ENCODE measurements around the gene EPHA3. TPM values are rescaled to one million over a fixed set of nuclear protein-coding genes. Genes with fewer than 3 reads are reported as not detected.

EPHA3 gene
- total and polyA plus RNA-seq, 2 of the 4 experiments (the other 2 are of a cell fraction) = 0.10 to 0.18 TPM

DNA sequence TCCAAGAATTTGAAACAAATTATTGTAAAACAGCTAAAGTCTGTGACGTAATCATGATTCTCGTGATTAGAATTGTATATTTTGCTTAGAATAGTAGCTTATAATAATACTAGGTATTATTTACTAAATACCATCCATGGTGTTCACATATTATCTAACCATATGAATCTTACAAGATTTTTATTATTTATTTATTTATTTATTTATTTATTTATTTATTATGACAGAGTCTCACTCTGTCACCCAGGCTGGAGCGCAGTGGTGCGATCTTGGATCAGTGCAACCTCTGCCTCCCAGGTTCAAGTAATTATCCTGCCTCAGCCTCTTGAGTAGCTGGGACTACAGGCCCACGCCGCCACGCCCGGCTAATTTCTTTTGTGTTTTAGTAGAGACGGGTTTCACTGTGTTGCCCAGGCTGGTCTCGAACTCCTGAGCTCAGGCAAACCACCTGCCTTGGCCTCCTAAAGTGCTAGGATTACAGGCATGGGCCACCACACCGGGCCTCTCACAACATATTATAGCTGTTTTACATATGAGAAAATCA, 173.5 kb downstream of the EPHA3 start:
- Histone ChIP-seq H3K4me2 (ENCODE audit: low read depth, low read length) (no peak overlapping the region), H2AK5ac (ENCODE audit: low read depth, low read length) (no peak overlapping the region), H2BK15ac (ENCODE audit: low read depth, low read length) (no peak overlapping the region), H3K27ac (ENCODE audit: insufficient read depth, low read length) (no peak overlapping the region), H2BK120ac (ENCODE audit: low read depth, low read length) (no peak overlapping the region), H4K5ac (ENCODE audit: low read depth, low read length) (no peak overlapping the region), H3K14ac (replicated peaks; ENCODE audit: low read depth, low read length) (no peak overlapping the region), H4K20me1 (ENCODE audit: insufficient read depth, low read length) (no peaks in the 10 kb centered on the region), H2AFZ (replicated peaks; ENCODE audit: low read length, poor library complexity) (no peak overlapping the region), H3K79me1 (ENCODE audit: low read depth in 1 of 2, low read length in 2 of 2) (no peaks in the 10 kb centered on the region), H4K91ac (ENCODE audit: insufficient read depth, low read depth, low read length) (no peak overlapping the region), H3K9me3 (ENCODE audit: control insufficient read depth, insufficient read depth, low read length) (no peaks in the 10 kb centered on the region), H3K9me1 (ENCODE audit: insufficient read depth, low read length) (no peaks in the 10 kb centered on the region), H2BK20ac (ENCODE audit: low read depth, low read length) (no peak overlapping the region), H3K4me3 (ENCODE audit: insufficient read depth, low read depth, low read length) (no peak overlapping the region), H4K8ac (ENCODE audit: low read depth in 2 of 2, low read length in 2 of 2) (no peak overlapping the region), H3K36me3 (ENCODE audit: control insufficient read depth, insufficient read depth, low read length) (no peaks in the 10 kb centered on the region), H3K4me1 (ENCODE audit: control insufficient read depth, insufficient read depth, low read length) (no peaks in the 10 kb centered on the region), H2AK9ac (replicated peaks; ENCODE audit: low read depth, low read length, poor library complexity) (no peak overlapping the region), H3K56ac (ENCODE audit: extremely low read depth, insufficient read depth, low read length) (no peak overlapping the region), H3K27me3 (ENCODE audit: control insufficient read depth, insufficient read depth, low read length) (no peaks in the 10 kb centered on the region), H3K23ac (ENCODE audit: low read depth, low read length) (no peak overlapping the region), H2BK5ac (ENCODE audit: low read depth, low read length, poor library complexity, severe bottlenecking) (no peak overlapping the region), H3K9ac (ENCODE audit: low read depth, low read length) (no peak overlapping the region), H3K4ac (ENCODE audit: low read depth, low read length) (no peak overlapping the region), H3K18ac (ENCODE audit: low read depth, low read length) (no peak overlapping the region)
- dilution Hi-C loops (cut with HindIII; ENCODE audit: low sequenced_read_pairs, unreplicated experiment) (no loop called here), intact Hi-C loops (cut with micrococcal nuclease) (loop anchor here (10.0 kb wide), 1 partner anchor 1014 kb away; no protein-coding TSS in a partner anchor), in situ Hi-C loops (cut with MboI; ENCODE audit: low sequenced_read_pairs) (no loop called here)
- WGBS, 2 experiments (ENCODE audit: extremely low coverage in 2 of 2, insufficient read length in 1 of 2) = no CpG with 5 or more reads among the region's 11 CpGs
- no peak for ATAC-seq (ENCODE audit: low read depth)
- ChIA-PET CTCF (no interaction called here), POLR2A (ENCODE audit: unreplicated experiment) (no interaction called here)
- TF ChIP-seq MAZ (IDR thresholded peaks at IDR 0.05; ENCODE audit: borderline replicate concordance, low read depth, low read length) = no peak
- TF ChIP-seq, protein P1, sequence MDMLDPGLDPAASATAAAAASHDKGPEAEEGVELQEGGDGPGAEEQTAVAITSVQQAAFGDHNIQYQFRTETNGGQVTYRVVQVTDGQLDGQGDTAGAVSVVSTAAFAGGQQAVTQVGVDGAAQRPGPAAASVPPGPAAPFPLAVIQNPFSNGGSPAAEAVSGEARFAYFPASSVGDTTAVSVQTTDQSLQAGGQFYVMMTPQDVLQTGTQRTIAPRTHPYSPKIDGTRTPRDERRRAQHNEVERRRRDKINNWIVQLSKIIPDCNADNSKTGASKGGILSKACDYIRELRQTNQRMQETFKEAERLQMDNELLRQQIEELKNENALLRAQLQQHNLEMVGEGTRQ (IDR thresholded peaks at IDR 0.05; ENCODE audit: low read depth, low read length) = no peak
- TF ChIP-seq SMC3 (IDR thresholded peaks at IDR 0.05; ENCODE audit: low read depth, low read length) = no peak
- no peak for TF ChIP-seq FOS (IDR thresholded peaks at IDR 0.05; ENCODE audit: low read depth, low read length)
- TF ChIP-seq NFE2L2 (IDR thresholded peaks at IDR 0.05; ENCODE audit: low read depth, low read length) = no peak
- no peak for TF ChIP-seq CHD1 (IDR thresholded peaks at IDR 0.05; ENCODE audit: low read depth, low read length)
- no peak for TF ChIP-seq POLR2A (IDR thresholded peaks at IDR 0.05; ENCODE audit: low read depth, low read length)
- no peak for TF ChIP-seq MAFK (IDR thresholded peaks at IDR 0.05; ENCODE audit: low read depth, low read length)
- no peak for TF ChIP-seq MXI1 (IDR thresholded peaks at IDR 0.05; ENCODE audit: borderline replicate concordance, low read depth, low read length)
- TF ChIP-seq BHLHE40 (IDR thresholded peaks at IDR 0.05; ENCODE audit: low read depth, low read length) = no peak
- TF ChIP-seq, protein P2, sequence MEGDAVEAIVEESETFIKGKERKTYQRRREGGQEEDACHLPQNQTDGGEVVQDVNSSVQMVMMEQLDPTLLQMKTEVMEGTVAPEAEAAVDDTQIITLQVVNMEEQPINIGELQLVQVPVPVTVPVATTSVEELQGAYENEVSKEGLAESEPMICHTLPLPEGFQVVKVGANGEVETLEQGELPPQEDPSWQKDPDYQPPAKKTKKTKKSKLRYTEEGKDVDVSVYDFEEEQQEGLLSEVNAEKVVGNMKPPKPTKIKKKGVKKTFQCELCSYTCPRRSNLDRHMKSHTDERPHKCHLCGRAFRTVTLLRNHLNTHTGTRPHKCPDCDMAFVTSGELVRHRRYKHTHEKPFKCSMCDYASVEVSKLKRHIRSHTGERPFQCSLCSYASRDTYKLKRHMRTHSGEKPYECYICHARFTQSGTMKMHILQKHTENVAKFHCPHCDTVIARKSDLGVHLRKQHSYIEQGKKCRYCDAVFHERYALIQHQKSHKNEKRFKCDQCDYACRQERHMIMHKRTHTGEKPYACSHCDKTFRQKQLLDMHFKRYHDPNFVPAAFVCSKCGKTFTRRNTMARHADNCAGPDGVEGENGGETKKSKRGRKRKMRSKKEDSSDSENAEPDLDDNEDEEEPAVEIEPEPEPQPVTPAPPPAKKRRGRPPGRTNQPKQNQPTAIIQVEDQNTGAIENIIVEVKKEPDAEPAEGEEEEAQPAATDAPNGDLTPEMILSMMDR (conservative IDR thresholded peaks at IDR 0.05; ENCODE audit: low read depth, low read length) = no peak
- no peak for TF ChIP-seq RCOR1 (IDR thresholded peaks at IDR 0.05; ENCODE audit: insufficient replicate concordance, low read length)
- TF ChIP-seq RAD21 (IDR thresholded peaks at IDR 0.05; ENCODE audit: low read length) = no peak
- TF ChIP-seq, protein P3, sequence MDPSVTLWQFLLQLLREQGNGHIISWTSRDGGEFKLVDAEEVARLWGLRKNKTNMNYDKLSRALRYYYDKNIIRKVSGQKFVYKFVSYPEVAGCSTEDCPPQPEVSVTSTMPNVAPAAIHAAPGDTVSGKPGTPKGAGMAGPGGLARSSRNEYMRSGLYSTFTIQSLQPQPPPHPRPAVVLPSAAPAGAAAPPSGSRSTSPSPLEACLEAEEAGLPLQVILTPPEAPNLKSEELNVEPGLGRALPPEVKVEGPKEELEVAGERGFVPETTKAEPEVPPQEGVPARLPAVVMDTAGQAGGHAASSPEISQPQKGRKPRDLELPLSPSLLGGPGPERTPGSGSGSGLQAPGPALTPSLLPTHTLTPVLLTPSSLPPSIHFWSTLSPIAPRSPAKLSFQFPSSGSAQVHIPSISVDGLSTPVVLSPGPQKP (IDR thresholded peaks at IDR 0.05; ENCODE audit: borderline replicate concordance, low read depth, low read length) = no peak
- TF ChIP-seq RFX5 (IDR thresholded peaks at IDR 0.05; ENCODE audit: low read depth, low read length) = no peak
- no peak for TF ChIP-seq CEBPB (IDR thresholded peaks at IDR 0.05; ENCODE audit: low read depth, low read length)
- DNase-seq = no peak
- no TSS peak for BruUV-seq (replicated peaks)
